AG09309 (cell line): ENCODE measurements around the gene MORC4.

Experiments
- DNase-seq: peaks from one replicate; pipeline ENCODE4 v3.0.0-alpha.2; 2010; ENCODE audit warnings: low read depth
- H3K4me3 ChIP-seq: 2 replicates; pipeline ENCODE4 v1.5.1; 2011; ENCODE audit warnings: mild to moderate bottlenecking, low read depth, low read length, moderate library complexity; ENCODE audit not compliant: control insufficient read depth
- TF ChIP-seq, protein P1 (sequence below): IDR thresholded peaks from 2 replicates; pipeline ENCODE4 v1.5.1; 2011; ENCODE audit warnings: mild to moderate bottlenecking, low read depth, low read length, inconsistent platforms; ENCODE audit not compliant: insufficient read depth, control insufficient read depth; ENCODE audit errors: missing control alignments

MORC4 gene

DNA sequence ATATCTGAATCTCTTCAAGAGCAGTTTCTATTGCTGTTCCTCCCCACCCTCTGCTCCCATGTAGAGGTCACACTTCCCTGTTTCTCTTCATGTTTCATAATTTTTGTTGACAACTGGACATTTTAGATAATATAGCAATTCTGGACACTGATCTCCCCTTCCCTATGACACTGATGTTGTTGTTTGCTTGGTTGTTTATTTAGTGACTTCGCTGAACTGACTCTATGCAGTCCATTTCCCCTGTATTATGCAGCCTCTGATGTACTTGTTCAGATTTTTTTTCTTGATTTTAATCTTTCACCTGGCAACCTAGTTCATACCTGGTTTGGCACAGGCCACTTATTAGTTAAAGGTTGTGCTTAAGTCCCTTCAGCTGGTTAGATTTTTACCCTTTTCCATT lies 50.6 kb downstream of the MORC4 start:
- TF ChIP-seq, protein P1, sequence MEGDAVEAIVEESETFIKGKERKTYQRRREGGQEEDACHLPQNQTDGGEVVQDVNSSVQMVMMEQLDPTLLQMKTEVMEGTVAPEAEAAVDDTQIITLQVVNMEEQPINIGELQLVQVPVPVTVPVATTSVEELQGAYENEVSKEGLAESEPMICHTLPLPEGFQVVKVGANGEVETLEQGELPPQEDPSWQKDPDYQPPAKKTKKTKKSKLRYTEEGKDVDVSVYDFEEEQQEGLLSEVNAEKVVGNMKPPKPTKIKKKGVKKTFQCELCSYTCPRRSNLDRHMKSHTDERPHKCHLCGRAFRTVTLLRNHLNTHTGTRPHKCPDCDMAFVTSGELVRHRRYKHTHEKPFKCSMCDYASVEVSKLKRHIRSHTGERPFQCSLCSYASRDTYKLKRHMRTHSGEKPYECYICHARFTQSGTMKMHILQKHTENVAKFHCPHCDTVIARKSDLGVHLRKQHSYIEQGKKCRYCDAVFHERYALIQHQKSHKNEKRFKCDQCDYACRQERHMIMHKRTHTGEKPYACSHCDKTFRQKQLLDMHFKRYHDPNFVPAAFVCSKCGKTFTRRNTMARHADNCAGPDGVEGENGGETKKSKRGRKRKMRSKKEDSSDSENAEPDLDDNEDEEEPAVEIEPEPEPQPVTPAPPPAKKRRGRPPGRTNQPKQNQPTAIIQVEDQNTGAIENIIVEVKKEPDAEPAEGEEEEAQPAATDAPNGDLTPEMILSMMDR = no peak
- no peak overlapping the region for H3K4me3 ChIP-seq
- no peak for DNase-seq

DNA sequence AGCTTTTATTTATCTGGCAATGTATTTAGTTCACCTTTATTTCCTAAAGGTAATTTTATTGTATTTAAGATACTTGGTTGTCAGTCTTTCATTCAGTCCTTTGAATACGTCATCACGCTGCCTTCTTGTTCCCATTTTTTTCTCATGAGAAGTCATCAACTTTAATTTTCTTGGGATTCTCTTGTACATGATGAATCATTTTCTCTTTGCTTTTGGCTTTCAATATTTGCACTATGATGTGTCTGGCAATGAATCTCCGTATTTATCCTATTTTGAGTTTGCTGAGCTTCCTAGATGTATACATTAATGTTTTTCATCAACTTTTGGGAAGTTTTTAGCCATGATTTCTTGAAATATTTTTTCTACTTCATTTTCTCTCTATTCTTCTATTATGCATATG lies 51.4 kb downstream of the MORC4 start:
- TF ChIP-seq, protein P1 = no peak
- DNase-seq = no peak

DNA sequence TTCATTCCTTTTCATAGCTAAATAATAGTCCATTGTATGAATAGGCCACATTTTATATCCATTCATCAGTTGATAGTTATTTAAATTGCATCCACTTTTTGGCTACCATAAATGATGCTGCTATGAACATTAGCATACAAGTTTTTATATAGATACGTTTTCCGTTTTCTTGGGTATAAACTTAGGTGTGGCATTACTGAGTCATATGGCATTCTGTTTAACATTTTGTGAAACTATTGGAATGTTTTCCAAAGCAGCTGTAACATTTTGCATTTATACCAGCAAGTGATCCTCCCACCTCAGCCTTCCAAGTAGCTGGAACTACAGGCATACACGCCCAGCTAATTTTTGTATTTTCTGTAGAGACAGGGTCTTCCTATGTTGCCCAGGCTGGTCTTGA lies 53.5 kb downstream of the MORC4 start:
- H3K4me3 ChIP-seq = no peak overlapping the region
- TF ChIP-seq, protein P1 = no peak
- no peak for DNase-seq

More for the DNA sequence above, 51.4 kb downstream of the MORC4 start:
- H3K4me3 ChIP-seq = no peak overlapping the region

DNA sequence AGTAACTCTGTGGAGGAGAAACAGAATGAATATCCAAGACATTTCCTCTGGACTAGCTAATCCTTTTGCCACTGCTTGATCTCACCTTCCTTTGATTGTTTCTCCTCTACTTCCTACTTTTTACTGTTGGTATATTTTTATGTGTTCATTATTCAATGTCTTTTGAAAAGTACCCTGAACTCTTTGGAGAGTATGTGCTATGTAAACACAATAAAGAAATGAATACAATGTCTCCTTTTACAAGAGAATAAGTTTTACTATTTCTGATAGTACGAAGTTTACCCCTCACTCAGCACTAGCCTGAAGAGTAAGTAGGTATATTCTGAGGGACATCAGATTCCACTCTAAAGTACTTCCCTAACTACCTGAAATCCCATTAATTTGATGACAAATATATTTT lies 59.9 kb downstream of the MORC4 start:
- H3K4me3 ChIP-seq = no peak overlapping the region
- TF ChIP-seq, protein P1 = no peak
- no peak for DNase-seq

DNA sequence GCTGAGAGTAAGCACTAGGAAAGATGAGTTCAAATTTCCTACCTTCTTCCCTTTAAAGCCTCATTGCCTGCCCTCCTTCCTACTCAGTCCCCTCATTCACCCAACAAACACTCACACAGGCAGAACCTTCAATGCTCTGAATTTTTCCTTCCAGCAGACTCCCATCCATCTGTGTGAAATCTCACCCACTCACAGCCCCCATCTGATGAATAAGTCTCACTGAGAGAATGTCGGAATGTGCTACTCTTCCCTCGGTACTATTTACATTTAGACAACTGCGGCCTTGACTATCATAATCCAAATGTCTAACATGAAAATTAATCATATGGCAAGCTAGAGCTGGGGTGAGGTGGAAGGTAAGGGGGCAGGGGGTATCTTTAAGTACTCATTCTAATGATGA lies 60.4 kb downstream of the MORC4 start:
- no peak overlapping the region for H3K4me3 ChIP-seq
- no peak for DNase-seq
- TF ChIP-seq, protein P1 = no peak

DNA sequence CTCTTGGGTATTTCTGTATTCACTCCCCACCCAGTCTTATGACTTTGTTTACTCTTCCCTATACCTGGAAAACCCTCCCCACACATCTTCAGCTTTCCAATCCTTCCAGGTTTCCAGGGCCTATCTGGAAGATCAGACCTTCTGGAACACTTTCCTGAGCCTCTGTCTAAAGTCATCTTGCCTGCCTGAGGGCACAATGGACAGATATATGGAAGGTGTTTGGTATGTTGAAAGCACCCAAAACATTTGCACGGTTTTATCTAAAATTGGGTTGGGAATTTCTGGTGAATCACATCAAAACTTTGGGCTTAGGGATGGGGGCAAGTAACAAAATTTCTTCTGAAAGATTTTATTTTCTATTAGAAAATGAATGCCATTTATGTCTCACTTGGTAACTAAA lies 63.8 kb downstream of the MORC4 start:
- no peak for DNase-seq
- TF ChIP-seq, protein P1 = no peak
- H3K4me3 ChIP-seq = no peak overlapping the region

DNA sequence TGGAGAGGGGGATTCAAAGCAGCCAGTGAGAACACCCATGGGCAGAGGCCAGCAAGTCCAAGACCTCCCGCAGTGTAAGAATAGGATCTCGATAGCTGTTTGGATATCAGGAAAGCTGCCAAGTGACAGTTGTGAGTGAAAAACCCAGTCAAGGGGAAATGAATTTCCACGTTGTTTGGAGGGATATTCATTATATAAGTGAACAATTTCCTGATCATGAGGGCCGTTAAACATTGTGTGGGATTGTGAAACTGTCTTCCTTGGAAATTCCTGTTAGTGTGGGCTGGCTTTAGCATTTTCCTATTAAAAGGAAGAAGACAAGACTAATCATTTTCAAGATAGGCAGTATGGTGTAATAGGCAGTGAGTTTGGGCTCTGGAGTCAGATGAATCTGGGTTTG lies 64.8 kb downstream of the MORC4 start:
- DNase-seq = no peak
- TF ChIP-seq, protein P1 = no peak
- H3K4me3 ChIP-seq = no peak overlapping the region
